Left lung (tissue), 10 donors: ENCODE results near the gene GGT6. TPM values are rescaled to one million over a fixed set of nuclear protein-coding genes. Genes with fewer than 3 reads are reported as not detected.

ENCODE experiments used
- ATAC-seq: fragments of 200-7000 bp; cut with Tn5 transposase; one replicate; pipeline ENCODE4 v1.9.1; 2020; ENCODE audit warnings: moderate library complexity
- DNase-seq, 4 donors: peaks; one replicate each; pipeline ENCODE4 v3.0.0-alpha.2; 2013 to 2020
- H3K27ac ChIP-seq, 2 donors: fragments of 200-600 bp; sonication (generic) in 1 of 2; one replicate each; pipeline versions ENCODE4 v1.5.0 to v1.8.0; 2020 to 2021
- H3K27me3 ChIP-seq, 2 donors: fragments of 200-600 bp; sonication (generic) in 1 of 2; one replicate each; pipeline versions ENCODE4 v1.5.0 to v1.8.0; 2020 to 2021
- H3K36me3 ChIP-seq, 2 donors: fragments of 200-600 bp; sonication (generic) in 1 of 2; one replicate each; pipeline versions ENCODE4 v1.5.0 to v1.8.0; 2020 to 2021
- H3K4me1 ChIP-seq, 2 donors: fragments of 200-600 bp; one replicate each; pipeline ENCODE4 v1.8.0; 2021
- H3K4me3 ChIP-seq, 2 donors: fragments of 200-600 bp; sonication (generic) in 1 of 2; one replicate each; pipeline versions ENCODE4 v1.5.0 to v1.8.0; 2020 to 2021; ENCODE audit warnings: mild to moderate bottlenecking in 1 of 2
- H3K9me3 ChIP-seq, 2 donors: fragments of 200-600 bp; sonication (generic) in 1 of 2; one replicate each; pipeline versions ENCODE4 v1.5.0 to v1.8.0; 2020 to 2021
- intact Hi-C, 2 donors: fragments of 100-400 bp; cut with DNase I; formaldehyde crosslinking; loops; one replicate each; pipeline versions ENCODE4 v1.11.2 to v1.14.2; 2022
- polyA plus RNA-seq, 6 donors: library from polyadenylated mRNA; unstranded; fragments of 120-200 nt; gene quantifications; one replicate each; pipeline ENCODE4 v1.2.1, GENCODE V29; 2013; ENCODE audit not compliant: insufficient read length in 6 of 6
- total RNA-seq, 2 donors: library from RNA; stranded (reverse); fragmentation: NEBNext Ultra II Directional; extraction: Animal tissue kit (Norgen Biotek cat#: 25700); gene quantifications; one replicate each; pipeline ENCODE4 v1.2.1, GENCODE V29; 2021
- TF ChIP-seq, protein P1 (sequence below), 2 donors: fragments of 200-600 bp; sonication (generic) in 1 of 2; IDR thresholded peaks; one replicate each; pipeline versions ENCODE4 v1.5.0 to v1.8.0; 2021; ENCODE audit warnings: antibody characterized with exemption in 2 of 2
- donor health status: DM: no; HTN: yes; CAD: no.
- donor health status: DM: no; HTN: no; CAD: no.

The GGT6 gene
- total and polyA plus RNA-seq, 8 donors: 1.8 to 17.4 (median 6.4) TPM

DNA sequence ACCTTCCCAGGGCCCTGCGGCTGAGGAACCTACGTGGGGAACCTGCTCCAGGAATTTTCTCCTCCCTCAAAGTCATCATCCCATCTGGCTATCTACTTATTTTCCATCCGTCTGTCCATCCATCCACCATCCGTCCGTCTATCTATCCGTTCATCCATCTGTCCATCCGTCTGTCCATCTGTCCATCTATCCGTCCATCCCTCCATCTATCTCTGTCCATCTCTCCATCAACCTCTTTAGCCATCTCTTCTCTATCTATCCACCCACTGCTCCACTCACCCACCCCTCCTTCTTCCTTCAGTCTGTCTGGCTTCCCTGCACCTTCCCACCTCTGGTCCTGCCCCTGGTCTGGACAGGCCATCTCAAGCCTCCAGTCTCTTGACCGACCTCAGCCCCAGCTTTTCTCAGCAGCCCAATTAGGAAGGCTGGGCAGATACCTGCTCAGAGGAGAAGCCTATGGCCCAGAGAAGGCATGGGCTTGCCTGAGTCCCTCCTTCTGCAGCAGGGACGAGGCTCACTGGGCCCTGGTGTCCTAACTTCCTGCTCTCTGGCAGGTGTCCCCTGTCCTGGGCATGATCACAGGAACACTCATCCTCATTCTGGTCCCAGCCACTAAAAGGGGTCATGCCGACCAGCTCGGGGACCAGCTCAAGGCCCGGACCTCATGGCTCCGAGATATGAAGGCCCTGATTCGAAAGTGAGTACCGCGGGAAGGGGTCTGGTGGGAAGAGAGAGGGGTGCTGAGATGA, 28.2 kb downstream of the GGT6 start:
- Histone ChIP-seq H3K36me3 (peaks cover 0 to 9% of the 10 kb centered on the region in 2 donors), H3K4me3 (no peak overlapping the region), H3K9me3 (no peaks in the 10 kb centered on the region), H3K27me3 (no peaks in the 10 kb centered on the region), H3K4me1 (peaks cover 6 to 68% of the 10 kb centered on the region in 2 donors), H3K27ac (peak overlapping the region in 1 of 2 donors; percentile 77)
- ATAC-seq: no peak
- TF ChIP-seq, protein P1, sequence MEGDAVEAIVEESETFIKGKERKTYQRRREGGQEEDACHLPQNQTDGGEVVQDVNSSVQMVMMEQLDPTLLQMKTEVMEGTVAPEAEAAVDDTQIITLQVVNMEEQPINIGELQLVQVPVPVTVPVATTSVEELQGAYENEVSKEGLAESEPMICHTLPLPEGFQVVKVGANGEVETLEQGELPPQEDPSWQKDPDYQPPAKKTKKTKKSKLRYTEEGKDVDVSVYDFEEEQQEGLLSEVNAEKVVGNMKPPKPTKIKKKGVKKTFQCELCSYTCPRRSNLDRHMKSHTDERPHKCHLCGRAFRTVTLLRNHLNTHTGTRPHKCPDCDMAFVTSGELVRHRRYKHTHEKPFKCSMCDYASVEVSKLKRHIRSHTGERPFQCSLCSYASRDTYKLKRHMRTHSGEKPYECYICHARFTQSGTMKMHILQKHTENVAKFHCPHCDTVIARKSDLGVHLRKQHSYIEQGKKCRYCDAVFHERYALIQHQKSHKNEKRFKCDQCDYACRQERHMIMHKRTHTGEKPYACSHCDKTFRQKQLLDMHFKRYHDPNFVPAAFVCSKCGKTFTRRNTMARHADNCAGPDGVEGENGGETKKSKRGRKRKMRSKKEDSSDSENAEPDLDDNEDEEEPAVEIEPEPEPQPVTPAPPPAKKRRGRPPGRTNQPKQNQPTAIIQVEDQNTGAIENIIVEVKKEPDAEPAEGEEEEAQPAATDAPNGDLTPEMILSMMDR (IDR thresholded peaks at IDR 0.05): no peak
- no peak for DNase-seq
- intact Hi-C loops: no loop called here

DNA sequence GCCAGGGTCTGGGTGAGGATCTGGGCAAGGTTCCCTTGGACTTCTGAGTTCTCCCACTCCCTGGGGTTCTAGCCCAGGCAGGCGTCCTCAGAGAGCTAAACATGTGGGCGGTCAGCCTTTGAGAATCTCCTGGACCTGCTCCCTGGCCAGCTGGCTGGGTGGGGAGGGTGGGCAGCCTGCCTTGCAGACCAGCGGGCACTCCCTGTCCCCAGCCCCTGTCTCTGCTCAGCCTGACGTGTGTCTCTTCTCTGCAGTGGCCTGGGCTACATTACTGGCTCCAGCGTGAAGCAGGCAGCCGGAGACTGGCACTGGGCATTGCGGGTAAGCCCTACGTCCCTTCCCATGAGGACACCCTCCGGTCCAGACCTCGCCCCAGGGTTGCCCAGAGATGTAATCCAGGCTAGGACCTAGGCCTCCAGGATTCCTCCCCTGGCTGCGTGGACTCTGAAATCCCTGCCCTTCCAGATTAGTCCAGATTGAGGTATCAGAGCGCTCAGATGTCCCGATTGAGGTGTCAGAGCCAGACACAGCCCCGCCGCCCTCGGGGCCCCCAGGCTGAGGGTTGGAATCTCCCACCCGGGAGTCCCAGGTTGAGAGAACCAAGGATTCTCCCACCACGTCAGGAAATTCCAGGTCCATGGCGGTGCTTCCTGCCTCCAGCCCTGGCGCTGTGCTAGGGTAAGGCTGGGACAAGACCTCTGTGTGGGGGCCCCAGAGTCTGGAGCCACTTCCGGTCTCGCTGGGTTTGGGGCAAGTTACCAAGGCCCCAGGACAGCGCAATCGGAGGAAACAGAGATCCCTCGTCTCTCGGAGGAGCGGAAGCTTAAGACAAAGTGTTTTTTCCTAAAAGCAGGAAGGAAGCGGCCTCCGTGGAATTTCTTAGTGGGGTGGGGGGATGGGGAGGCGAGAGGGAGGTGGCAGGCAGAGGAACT, 29.3 kb downstream of the GGT6 start:
- Histone ChIP-seq H3K27ac (peak overlapping the region; percentile 56 to 77), H3K4me1 (peaks cover 4 to 63% of the 10 kb centered on the region in 2 donors), H3K36me3 (peaks cover 0 to 9% of the 10 kb centered on the region in 2 donors), H3K4me3 (no peak overlapping the region), H3K9me3 (no peaks in the 10 kb centered on the region), H3K27me3 (no peaks in the 10 kb centered on the region)
- ATAC-seq (no peak), DNase-seq (no peak)
- intact Hi-C loops: no loop called here
- TF ChIP-seq, protein P1 (IDR thresholded peaks at IDR 0.05): no peak

DNA sequence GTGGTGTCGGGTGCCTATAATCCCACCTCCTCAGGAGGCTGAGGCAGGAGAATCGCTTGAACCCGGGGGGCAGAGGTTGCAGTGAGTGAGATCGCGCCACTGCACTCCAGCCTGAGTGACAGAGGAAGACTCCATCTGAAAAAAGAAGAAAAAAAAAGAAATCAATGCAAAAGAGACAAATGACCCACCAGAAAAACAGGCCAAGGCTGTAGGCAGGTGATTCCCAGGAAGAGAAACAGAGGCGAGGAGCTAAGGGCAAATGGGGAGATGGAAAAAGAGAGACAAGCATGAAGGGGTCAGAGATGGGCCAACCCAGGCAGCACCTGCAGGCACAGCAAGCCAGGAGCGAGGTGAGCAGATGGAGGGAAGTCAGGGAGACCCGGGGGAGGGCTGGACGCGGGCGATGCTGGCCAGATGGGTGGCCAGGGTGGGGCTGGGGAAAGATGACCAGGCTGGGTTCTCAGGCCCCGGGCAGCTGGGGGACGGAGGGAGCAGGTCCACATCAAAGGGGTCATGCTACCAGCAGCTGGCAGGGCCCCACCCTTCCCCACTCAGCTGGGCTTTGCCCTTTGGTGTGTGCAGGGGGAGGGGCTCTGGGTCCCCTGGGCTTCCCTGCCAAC, 30.7 kb downstream of the GGT6 start:
- H3K4me1 ChIP-seq: peaks cover 4 to 52% of the 10 kb centered on the region in 2 donors
- no peak for ATAC-seq

DNA sequence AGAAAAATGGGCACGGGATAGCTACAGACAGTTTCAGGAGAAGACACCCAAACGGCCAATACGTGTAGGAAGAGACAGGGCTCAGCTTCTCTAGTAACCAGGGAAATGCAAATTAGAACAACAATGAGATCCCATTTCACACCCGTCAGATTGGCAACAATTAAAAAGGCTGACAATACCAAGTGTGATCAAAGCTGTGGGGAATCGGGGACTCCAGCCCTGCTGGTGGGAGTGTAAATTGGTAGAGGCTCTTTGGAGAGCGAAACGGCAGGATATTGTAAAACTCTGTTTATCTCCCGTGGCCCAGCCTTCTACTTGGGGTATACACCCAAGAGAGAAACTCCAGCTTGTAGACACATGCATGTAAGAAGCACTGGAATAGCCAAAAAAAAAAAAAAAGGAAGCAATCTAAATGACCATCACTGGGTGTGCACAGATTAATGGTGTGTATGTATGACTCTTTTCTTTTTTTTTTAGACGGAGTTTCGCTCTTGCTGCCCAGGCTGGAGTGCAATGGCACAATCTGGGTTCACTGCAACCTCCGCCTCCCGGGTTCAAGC, 32.7 kb downstream of the GGT6 start:
- no peak overlapping the region for H3K4me3 ChIP-seq
- intact Hi-C loops: no loop called here
- no peak for ATAC-seq
- no peaks in the 10 kb centered on the region for H3K27me3 ChIP-seq
- DNase-seq: no peak
- H3K27ac ChIP-seq: peak overlapping the region in 1 of 2 donors; percentile 2
- peaks cover 0 to 46% of the 10 kb centered on the region in 2 donors for H3K4me1 ChIP-seq
- TF ChIP-seq, protein P1 (IDR thresholded peaks at IDR 0.05): no peak
- H3K9me3 ChIP-seq: no peaks in the 10 kb centered on the region
- peaks cover 0 to 1% of the 10 kb centered on the region in 2 donors for H3K36me3 ChIP-seq

More for the DNA sequence above, 30.7 kb downstream of the GGT6 start:
- Histone ChIP-seq H3K9me3 (no peaks in the 10 kb centered on the region), H3K36me3 (peaks cover 0 to 9% of the 10 kb centered on the region in 2 donors), H3K4me3 (no peak overlapping the region), H3K27ac (peak overlapping the region; percentile 33 to 77), H3K27me3 (no peaks in the 10 kb centered on the region)
- intact Hi-C loops: no loop called here
- TF ChIP-seq, protein P1 (IDR thresholded peaks at IDR 0.05): no peak
- peak in 1 of 4 donors; percentile 77 for DNase-seq
